Hepatocyte (in vitro differentiated cells): ENCODE data around the gene LRRC3.

ENCODE experiments used
- EZH2 ChIP-seq: fragments of 200-600 bp; sonication (generic); IDR thresholded peaks from 2 replicates; pipeline ENCODE4 v1.6.1; 2016; ENCODE audit warnings: antibody characterized with exemption, mild to moderate bottlenecking, borderline replicate concordance
- TF ChIP-seq, protein P1 (sequence below): fragments of 200-600 bp; sonication (generic); IDR thresholded peaks from 2 replicates; pipeline ENCODE4 v1.5.1; 2016; ENCODE audit warnings: antibody characterized with exemption, mild to moderate bottlenecking; ENCODE audit not compliant: poor library complexity

DNA sequence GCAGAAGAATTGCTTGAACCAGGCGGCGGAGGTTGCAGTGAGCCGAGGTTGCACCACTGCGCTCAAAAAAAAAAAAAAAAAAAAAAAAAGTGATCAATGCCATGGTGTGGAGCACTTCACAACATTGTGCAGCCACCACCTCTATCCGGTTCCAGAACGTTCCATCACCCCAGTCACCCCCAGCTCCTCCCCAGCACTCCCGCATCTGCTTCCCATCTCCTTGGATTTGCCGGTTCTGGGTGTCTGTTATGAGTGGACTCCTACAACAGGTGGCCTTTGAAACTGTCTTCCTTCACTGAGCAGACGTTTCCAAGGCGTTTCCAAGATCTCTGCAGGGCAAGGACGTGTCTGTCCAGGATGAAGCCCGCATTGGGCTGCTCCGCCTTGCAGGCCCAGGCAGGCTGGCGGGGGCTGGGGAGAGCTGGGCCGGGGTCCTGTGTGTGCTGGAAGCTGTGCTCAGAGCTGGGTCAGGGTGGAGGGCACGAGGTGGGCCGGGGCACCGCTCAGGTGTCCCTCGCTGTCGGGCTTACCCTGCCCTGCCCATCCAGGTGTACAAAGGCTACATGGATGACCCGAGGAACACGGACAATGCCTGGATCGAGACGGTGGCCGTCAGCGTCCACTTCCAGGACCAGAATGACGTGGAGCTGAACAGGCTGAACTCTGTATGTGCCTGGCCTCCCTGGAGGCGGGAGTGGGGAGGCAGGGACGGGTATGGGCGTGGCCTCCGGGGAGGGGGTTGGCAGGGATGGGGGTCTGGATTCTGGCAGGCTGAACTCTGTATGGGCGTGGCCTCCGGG, 14.9 kb upstream of the LRRC3 start:
- TF ChIP-seq, protein P1, sequence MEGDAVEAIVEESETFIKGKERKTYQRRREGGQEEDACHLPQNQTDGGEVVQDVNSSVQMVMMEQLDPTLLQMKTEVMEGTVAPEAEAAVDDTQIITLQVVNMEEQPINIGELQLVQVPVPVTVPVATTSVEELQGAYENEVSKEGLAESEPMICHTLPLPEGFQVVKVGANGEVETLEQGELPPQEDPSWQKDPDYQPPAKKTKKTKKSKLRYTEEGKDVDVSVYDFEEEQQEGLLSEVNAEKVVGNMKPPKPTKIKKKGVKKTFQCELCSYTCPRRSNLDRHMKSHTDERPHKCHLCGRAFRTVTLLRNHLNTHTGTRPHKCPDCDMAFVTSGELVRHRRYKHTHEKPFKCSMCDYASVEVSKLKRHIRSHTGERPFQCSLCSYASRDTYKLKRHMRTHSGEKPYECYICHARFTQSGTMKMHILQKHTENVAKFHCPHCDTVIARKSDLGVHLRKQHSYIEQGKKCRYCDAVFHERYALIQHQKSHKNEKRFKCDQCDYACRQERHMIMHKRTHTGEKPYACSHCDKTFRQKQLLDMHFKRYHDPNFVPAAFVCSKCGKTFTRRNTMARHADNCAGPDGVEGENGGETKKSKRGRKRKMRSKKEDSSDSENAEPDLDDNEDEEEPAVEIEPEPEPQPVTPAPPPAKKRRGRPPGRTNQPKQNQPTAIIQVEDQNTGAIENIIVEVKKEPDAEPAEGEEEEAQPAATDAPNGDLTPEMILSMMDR: no peak
- TF ChIP-seq EZH2: no peak
